HepG2 (cell line): ENCODE results near the gene SLC35F1. TPM values are rescaled to one million over a fixed set of nuclear protein-coding genes. Genes with fewer than 3 reads are reported as not detected.

Experiments
- ATAC-seq: fragments of 200-7000 bp; cut with Tn5 transposase; 3 replicates; pipeline ENCODE4 v1.9.1; 2020; ENCODE audit warnings: mild to moderate bottlenecking, moderate library complexity
- BruUV-seq: library from RNA; stranded (reverse); fragments of 400-500 nt; replicated peaks from 2 replicates; lab custom pipeline; 2021; lab: Mats Ljungman, UMichigan
- CTCF ChIA-PET: fragments of 300-600 bp; formaldehyde crosslinking; extraction: SDS; loops from one replicate; lab custom pipeline; 2021; ENCODE audit warnings: low total read pairs, inconsistent platforms, low intra/inter-chr PET ratio; lab: Yijun Ruan, JAX
- POLR2A ChIA-PET: fragments of 350-600 bp; sonication (Branson Sonifier 250); formaldehyde crosslinking; loops from one replicate; lab custom pipeline; 2020; ENCODE audit warnings: antibody characterized with exemption, inconsistent platforms; lab: Yijun Ruan, JAX
- DNase-seq: peaks from one replicate; pipeline ENCODE4 v3.0.0-alpha.2; 2015; ENCODE audit warnings: low spot score
- FAIRE-seq: peaks from 3 replicates; lab custom pipeline; 2011; peaks lifted over from hg19 to GRCh38; lab: Jason Lieb, UNC
- H2AFZ ChIP-seq: one replicate; pipeline ENCODE4 v1.6.1; 2011; ENCODE audit warnings: low read length, inconsistent platforms
- H3K27ac ChIP-seq: fragments of 300-600 bp; 3 replicates; pipeline ENCODE4 v1.8.0; 2011; ENCODE audit warnings: mixed run types, mild to moderate bottlenecking, mixed read lengths, low read length, inconsistent platforms; ENCODE audit not compliant: insufficient read depth; ENCODE audit errors: extremely low read length
- H3K27me3 ChIP-seq, 2 experiments: fragments of 200-600 bp in 1 of 2; 2 replicates in 1 of 2; 3 replicates in 1 of 2; pipeline versions ENCODE4 v1.6.0 to v1.8.0; 2011; ENCODE audit warnings: low read length in 2 of 2, mild to moderate bottlenecking in 2 of 2, moderate library complexity in 2 of 2, inconsistent platforms in 1 of 2; ENCODE audit not compliant: insufficient read depth in 2 of 2, control insufficient read depth in 1 of 2
- H3K36me3 ChIP-seq, 2 experiments: fragments of 200-600 bp in 1 of 2; replicated peaks in 1 of 2; 2 replicates in 1 of 2; 3 replicates in 1 of 2; pipeline versions ENCODE4 v1.5.1 to v1.8.0; 2011; ENCODE audit warnings: low read length in 2 of 2, inconsistent platforms in 1 of 2; ENCODE audit not compliant: insufficient read depth in 2 of 2, control insufficient read depth in 1 of 2
- H3K4me1 ChIP-seq: 2 replicates; pipeline ENCODE4 v1.5.1; 2012; ENCODE audit warnings: low read length, inconsistent platforms; ENCODE audit not compliant: insufficient read depth
- H3K4me2 ChIP-seq: 2 replicates; pipeline ENCODE4 v1.6.0; 2011; ENCODE audit warnings: low read depth, low read length, inconsistent platforms
- H3K4me3 ChIP-seq, 3 experiments: fragments of 200-600 bp in 1 of 3; sonication (generic), shearing (Covaris generic) in 1 of 3; replicated peaks in 1 of 3; 2 replicates each; pipeline ENCODE4 v1.5.1; 2011 to 2016; ENCODE audit warnings: low read length in 3 of 3, inconsistent platforms in 2 of 3, low read depth in 2 of 3, mild to moderate bottlenecking in 2 of 3, control low read depth in 1 of 3, mixed read lengths in 1 of 3; ENCODE audit not compliant: insufficient read depth in 1 of 3
- H3K79me2 ChIP-seq: one replicate; pipeline ENCODE4 v1.6.1; 2011; ENCODE audit warnings: low read length, inconsistent platforms; ENCODE audit not compliant: insufficient read depth
- H3K9ac ChIP-seq: 2 replicates; pipeline ENCODE4 v1.6.0; 2011; ENCODE audit warnings: mild to moderate bottlenecking, low read depth, low read length, inconsistent platforms; ENCODE audit not compliant: insufficient read depth
- H3K9me3 ChIP-seq: 2 replicates; pipeline ENCODE4 v1.5.1; 2012; ENCODE audit warnings: mild to moderate bottlenecking, low read length
- H4K20me1 ChIP-seq: 2 replicates; pipeline ENCODE4 v1.6.0; 2011; ENCODE audit warnings: inconsistent platforms, mild to moderate bottlenecking, low read length, moderate library complexity; ENCODE audit not compliant: insufficient read depth
- DMAP1 ChIP-seq: IDR thresholded peaks from 2 replicates; pipeline ENCODE4 v1.6.1; 2016
- FOSL1 ChIP-seq: sonication (generic); formaldehyde crosslinking; IDR thresholded peaks from 2 replicates; pipeline ENCODE4 v1.9.0; 2021; ENCODE audit warnings: missing genetic modification reagents, borderline replicate concordance
- RFXANK ChIP-seq: IDR thresholded peaks from 2 replicates; pipeline ENCODE4 v1.6.1; 2016
- SRSF1 ChIP-seq: fragments of 200-400 bp; formaldehyde crosslinking; optimal IDR thresholded peaks from 2 replicates; pipeline ENCODE3; 2017; ENCODE audit warnings: mild to moderate bottlenecking, low read depth, low read length, moderate library complexity
- WGBS: methylation state at CpG from one replicate; pipeline ENCODE4 v1.1.6; 2017; ENCODE audit warnings: low lambda C conversion rate; 5-methylcytosine and 5-hydroxymethylcytosine counted together
- in situ Hi-C: cut with HindIII; loops from 2 replicates; pipeline ENCODE4 v1.10.0; 2017; ENCODE audit warnings: low pct_unique_long_range_greater_than_20kb; ENCODE audit not compliant: extremely low pct_ligation_motif_present
- intact Hi-C: fragments of 100-400 bp; cut with micrococcal nuclease; formaldehyde crosslinking; loops from one replicate; pipeline ENCODE4 v1.10.0; 2022; ENCODE audit not compliant: unreplicated experiment
- polyA plus RNA-seq, 8 experiments: library from polyadenylated mRNA; depleted of rRNA in 3 of 8; stranded (reverse) in 7 of 8; unstranded in 1 of 8; fragments of >200 nt; fragmentation: Illumina TruSeq in 4 of 8; extraction: Trizol in 4 of 8; gene quantifications; 2 replicates each; pipeline versions ENCODE4 v1.2.1 to v1.2.3, GENCODE V29; 2011 to 2016; ENCODE audit warnings: low read depth in 4 of 8, missing spikeins in 1 of 8, mixed read lengths in 1 of 8; ENCODE audit not compliant: insufficient read depth in 1 of 8
- total RNA-seq, 5 experiments: library from RNA; depleted of rRNA; stranded (reverse); fragments of >200 nt; fragmentation: Illumina TruSeq; extraction: Trizol; gene quantifications; 2 replicates each; pipeline ENCODE4 v1.2.3, GENCODE V29; 2016; ENCODE audit warnings: low read depth in 1 of 5
- TF ChIP-seq, protein P1 (sequence below): sonication (generic); formaldehyde crosslinking; IDR thresholded peaks from 2 replicates; pipeline ENCODE4 v1.5.0; 2020; ENCODE audit warnings: mild to moderate bottlenecking, missing genetic modification reagents, borderline replicate concordance
- TF ChIP-seq, protein P2 (sequence below), 2 experiments: IDR thresholded peaks; 2 replicates each; pipeline ENCODE4 v1.6.1; 2011 to 2012; ENCODE audit warnings: low read length in 2 of 2, borderline replicate concordance in 1 of 2, low read depth in 1 of 2, mild to moderate bottlenecking in 1 of 2, moderate library complexity in 1 of 2

Gene SLC35F1
- total and polyA plus RNA-seq, 2 of the 13 experiments (the other 11 are each of a cell fraction or from before 2014, with no cell fraction given), result 0.01 TPM; not detected in 1

GRCh38 chr6:118012944-118013343 is 105.9 kb downstream of the SLC35F1 start (continued):
- TF ChIP-seq, protein P1, sequence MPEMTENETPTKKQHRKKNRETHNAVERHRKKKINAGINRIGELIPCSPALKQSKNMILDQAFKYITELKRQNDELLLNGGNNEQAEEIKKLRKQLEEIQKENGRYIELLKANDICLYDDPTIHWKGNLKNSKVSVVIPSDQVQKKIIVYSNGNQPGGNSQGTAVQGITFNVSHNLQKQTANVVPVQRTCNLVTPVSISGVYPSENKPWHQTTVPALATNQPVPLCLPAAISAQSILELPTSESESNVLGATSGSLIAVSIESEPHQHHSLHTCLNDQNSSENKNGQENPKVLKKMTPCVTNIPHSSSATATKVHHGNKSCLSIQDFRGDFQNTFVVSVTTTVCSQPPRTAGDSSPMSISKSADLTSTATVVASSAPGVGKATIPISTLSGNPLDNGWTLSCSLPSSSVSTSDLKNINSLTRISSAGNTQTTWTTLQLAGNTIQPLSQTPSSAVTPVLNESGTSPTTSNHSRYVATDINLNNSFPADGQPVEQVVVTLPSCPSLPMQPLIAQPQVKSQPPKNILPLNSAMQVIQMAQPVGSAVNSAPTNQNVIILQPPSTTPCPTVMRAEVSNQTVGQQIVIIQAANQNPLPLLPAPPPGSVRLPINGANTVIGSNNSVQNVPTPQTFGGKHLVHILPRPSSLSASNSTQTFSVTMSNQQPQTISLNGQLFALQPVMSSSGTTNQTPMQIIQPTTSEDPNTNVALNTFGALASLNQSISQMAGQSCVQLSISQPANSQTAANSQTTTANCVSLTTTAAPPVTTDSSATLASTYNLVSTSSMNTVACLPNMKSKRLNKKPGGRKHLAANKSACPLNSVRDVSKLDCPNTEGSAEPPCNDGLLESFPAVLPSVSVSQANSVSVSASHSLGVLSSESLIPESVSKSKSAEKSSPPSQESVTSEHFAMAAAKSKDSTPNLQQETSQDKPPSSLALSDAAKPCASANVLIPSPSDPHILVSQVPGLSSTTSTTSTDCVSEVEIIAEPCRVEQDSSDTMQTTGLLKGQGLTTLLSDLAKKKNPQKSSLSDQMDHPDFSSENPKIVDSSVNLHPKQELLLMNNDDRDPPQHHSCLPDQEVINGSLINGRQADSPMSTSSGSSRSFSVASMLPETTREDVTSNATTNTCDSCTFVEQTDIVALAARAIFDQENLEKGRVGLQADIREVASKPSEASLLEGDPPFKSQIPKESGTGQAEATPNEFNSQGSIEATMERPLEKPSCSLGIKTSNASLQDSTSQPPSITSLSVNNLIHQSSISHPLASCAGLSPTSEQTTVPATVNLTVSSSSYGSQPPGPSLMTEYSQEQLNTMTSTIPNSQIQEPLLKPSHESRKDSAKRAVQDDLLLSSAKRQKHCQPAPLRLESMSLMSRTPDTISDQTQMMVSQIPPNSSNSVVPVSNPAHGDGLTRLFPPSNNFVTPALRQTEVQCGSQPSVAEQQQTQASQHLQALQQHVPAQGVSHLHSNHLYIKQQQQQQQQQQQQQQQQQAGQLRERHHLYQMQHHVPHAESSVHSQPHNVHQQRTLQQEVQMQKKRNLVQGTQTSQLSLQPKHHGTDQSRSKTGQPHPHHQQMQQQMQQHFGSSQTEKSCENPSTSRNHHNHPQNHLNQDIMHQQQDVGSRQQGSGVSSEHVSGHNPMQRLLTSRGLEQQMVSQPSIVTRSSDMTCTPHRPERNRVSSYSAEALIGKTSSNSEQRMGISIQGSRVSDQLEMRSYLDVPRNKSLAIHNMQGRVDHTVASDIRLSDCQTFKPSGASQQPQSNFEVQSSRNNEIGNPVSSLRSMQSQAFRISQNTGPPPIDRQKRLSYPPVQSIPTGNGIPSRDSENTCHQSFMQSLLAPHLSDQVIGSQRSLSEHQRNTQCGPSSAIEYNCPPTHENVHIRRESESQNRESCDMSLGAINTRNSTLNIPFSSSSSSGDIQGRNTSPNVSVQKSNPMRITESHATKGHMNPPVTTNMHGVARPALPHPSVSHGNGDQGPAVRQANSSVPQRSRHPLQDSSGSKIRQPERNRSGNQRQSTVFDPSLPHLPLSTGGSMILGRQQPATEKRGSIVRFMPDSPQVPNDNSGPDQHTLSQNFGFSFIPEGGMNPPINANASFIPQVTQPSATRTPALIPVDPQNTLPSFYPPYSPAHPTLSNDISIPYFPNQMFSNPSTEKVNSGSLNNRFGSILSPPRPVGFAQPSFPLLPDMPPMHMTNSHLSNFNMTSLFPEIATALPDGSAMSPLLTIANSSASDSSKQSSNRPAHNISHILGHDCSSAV (CRISPR knock-in tag), result no peak
- TF ChIP-seq DMAP1, result no peak

GRCh38 chr6:118016532-118016931 is 109.5 kb downstream of the SLC35F1 start:
- Histone ChIP-seq H3K27me3 (no peaks in the 10 kb centered on the region), H3K9ac (no peak overlapping the region), H3K27ac (no peak overlapping the region)
- no TSS peak for BruUV-seq
- CTCF ChIA-PET, result no interaction called here
- intact Hi-C loops, result no loop called here
- TF ChIP-seq FOSL1 (CRISPR knock-in tag), result no peak
- TF ChIP-seq, protein P2, sequence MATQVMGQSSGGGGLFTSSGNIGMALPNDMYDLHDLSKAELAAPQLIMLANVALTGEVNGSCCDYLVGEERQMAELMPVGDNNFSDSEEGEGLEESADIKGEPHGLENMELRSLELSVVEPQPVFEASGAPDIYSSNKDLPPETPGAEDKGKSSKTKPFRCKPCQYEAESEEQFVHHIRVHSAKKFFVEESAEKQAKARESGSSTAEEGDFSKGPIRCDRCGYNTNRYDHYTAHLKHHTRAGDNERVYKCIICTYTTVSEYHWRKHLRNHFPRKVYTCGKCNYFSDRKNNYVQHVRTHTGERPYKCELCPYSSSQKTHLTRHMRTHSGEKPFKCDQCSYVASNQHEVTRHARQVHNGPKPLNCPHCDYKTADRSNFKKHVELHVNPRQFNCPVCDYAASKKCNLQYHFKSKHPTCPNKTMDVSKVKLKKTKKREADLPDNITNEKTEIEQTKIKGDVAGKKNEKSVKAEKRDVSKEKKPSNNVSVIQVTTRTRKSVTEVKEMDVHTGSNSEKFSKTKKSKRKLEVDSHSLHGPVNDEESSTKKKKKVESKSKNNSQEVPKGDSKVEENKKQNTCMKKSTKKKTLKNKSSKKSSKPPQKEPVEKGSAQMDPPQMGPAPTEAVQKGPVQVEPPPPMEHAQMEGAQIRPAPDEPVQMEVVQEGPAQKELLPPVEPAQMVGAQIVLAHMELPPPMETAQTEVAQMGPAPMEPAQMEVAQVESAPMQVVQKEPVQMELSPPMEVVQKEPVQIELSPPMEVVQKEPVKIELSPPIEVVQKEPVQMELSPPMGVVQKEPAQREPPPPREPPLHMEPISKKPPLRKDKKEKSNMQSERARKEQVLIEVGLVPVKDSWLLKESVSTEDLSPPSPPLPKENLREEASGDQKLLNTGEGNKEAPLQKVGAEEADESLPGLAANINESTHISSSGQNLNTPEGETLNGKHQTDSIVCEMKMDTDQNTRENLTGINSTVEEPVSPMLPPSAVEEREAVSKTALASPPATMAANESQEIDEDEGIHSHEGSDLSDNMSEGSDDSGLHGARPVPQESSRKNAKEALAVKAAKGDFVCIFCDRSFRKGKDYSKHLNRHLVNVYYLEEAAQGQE (IDR thresholded peaks at IDR 0.05; ENCODE audit: borderline replicate concordance in 1 of 2, low read depth in 1 of 2, low read length in 2 of 2), result peak in 1 of 2 experiments; percentile 39; a peak in 1 of 4 replicates
- no peak for TF ChIP-seq SRSF1
- TF ChIP-seq RFXANK (CRISPR knock-in tag), result no peak
- TF ChIP-seq, all 625 proteins: peak for 1
- Histone ChIP-seq H2AFZ (no peak overlapping the region), H3K4me2 (no peak overlapping the region), H3K79me2 (no peaks in the 10 kb centered on the region), H3K4me3 (no peak overlapping the region), H4K20me1 (no peaks in the 10 kb centered on the region), H3K4me1 (no peaks in the 10 kb centered on the region), H3K9me3 (no peaks in the 10 kb centered on the region), H3K36me3 (no peaks in the 10 kb centered on the region)
- ATAC-seq (no peak), DNase-seq (no peak), FAIRE-seq (no peak)
- in situ Hi-C loops, result no loop called here
- 10% methylated on average over 2 of the region's 2 CpGs for WGBS
- POLR2A ChIA-PET, result no interaction called here
